HCT116 (cell line): ENCODE measurements around the gene TIMP1. TPM values are rescaled to one million over a fixed set of nuclear protein-coding genes. Genes with fewer than 3 reads are reported as not detected.

Source experiments
- ATAC-seq: fragments of 200-7000 bp; cut with Tn5 transposase; 2 replicates; pipeline ENCODE4 v1.9.1; 2020; ENCODE audit warnings: mild to moderate bottlenecking, moderate library complexity
- BruUV-seq: library from RNA; stranded (reverse); fragments of 400-500 nt; replicated peaks from 2 replicates; lab custom pipeline; 2021; lab: Mats Ljungman, UMichigan
- CTCF ChIA-PET: fragments of 300-600 bp; sonication (Branson Sonifier 250); formaldehyde crosslinking; loops from one replicate; lab custom pipeline; 2021; ENCODE audit warnings: antibody characterized with exemption; lab: Charles Lee
- POLR2A ChIA-PET: fragments of 300-600, 350-600 bp; sonication (Branson Sonifier 250); formaldehyde crosslinking; loops from one replicate; lab custom pipeline; 2021; ENCODE audit warnings: antibody characterized with exemption; lab: Charles Lee
- RAD21 ChIA-PET, 2 experiments: fragments of 300-600 bp; sonication (Branson Sonifier 250); formaldehyde crosslinking; loops; one replicate each; lab custom pipeline; 2023; ENCODE audit warnings: low total read pairs in 2 of 2; ENCODE audit not compliant: uncharacterized antibody in 2 of 2, unreplicated experiment in 2 of 2, low non-redundant PET in 1 of 2; lab: Charles Lee
- DNase-seq: peaks from one replicate; pipeline ENCODE4 v3.0.0-alpha.2; 2010; ENCODE audit warnings: low read depth, low spot score
- H2AFZ ChIP-seq: fragments of 200-600 bp; shearing (Covaris generic), sonication (generic); 2 replicates; pipeline ENCODE4 v1.6.1; 2017; ENCODE audit warnings: low read depth, mixed run types, mixed read lengths, antibody characterized with exemption, low read length; ENCODE audit not compliant: poor library complexity, severe bottlenecking
- H3K27ac ChIP-seq: 2 replicates; pipeline ENCODE4 v1.5.1; 2012; ENCODE audit warnings: low read depth, low read length
- H3K27me3 ChIP-seq: fragments of 200-600 bp; sonication (generic); 2 replicates; pipeline ENCODE4 v1.6.1; 2016; ENCODE audit warnings: mixed run types, low read length, mixed read lengths; ENCODE audit not compliant: insufficient read depth
- H3K36me3 ChIP-seq, 2 experiments: fragments of 200-500 bp in 1 of 2; fragments of 200-600 bp in 1 of 2; sonication (Bioruptor generic) in 1 of 2; sonication (generic) in 1 of 2; 2 replicates each; pipeline versions ENCODE4 v1.5.1 to v1.6.1; 2014 to 2016; ENCODE audit warnings: low read length in 2 of 2, inconsistent platforms in 1 of 2, mixed read lengths in 1 of 2, mixed run types in 1 of 2; ENCODE audit not compliant: insufficient read depth in 2 of 2, control insufficient read depth in 1 of 2
- H3K4me1 ChIP-seq, 2 experiments: fragments of 200-600 bp in 1 of 2; sonication (generic) in 1 of 2; 2 replicates each; pipeline versions ENCODE4 v1.5.1 to v1.6.1; 2012 to 2017; ENCODE audit warnings: low read length in 2 of 2, inconsistent platforms in 1 of 2, mild to moderate bottlenecking in 1 of 2, mixed read lengths in 1 of 2, mixed run types in 1 of 2, moderate library complexity in 1 of 2; ENCODE audit not compliant: insufficient read depth in 2 of 2, control insufficient read depth in 1 of 2
- H3K4me2 ChIP-seq: fragments of 200-600 bp; sonication (generic); 2 replicates; pipeline ENCODE4 v1.6.1; 2017; ENCODE audit warnings: mixed run types, low read length, mixed read lengths
- H3K4me3 ChIP-seq, 2 experiments: fragments of 200-600 bp in 1 of 2; sonication (generic) in 1 of 2; replicated peaks in 1 of 2; 2 replicates each; pipeline ENCODE4 v1.5.1; 2011 to 2016; ENCODE audit warnings: low read length in 2 of 2, control low read depth in 1 of 2, low read depth in 1 of 2, mild to moderate bottlenecking in 1 of 2, mixed read lengths in 1 of 2, mixed run types in 1 of 2
- H3K79me2 ChIP-seq: fragments of 200-600 bp; sonication (generic); 2 replicates; pipeline ENCODE4 v1.6.1; 2017; ENCODE audit warnings: mild to moderate bottlenecking, mixed run types, low read length, moderate library complexity, mixed read lengths; ENCODE audit not compliant: insufficient read depth
- H3K9ac ChIP-seq: fragments of 200-600 bp; sonication (generic); 2 replicates; pipeline ENCODE4 v1.6.1; 2016; ENCODE audit warnings: low read length, mixed read lengths
- H3K9me2 ChIP-seq: fragments of 200-600 bp; sonication (generic), shearing (Covaris generic); 2 replicates; pipeline ENCODE4 v1.6.1; 2017; ENCODE audit warnings: mixed run types, mild to moderate bottlenecking, moderate library complexity; ENCODE audit not compliant: insufficient read depth
- H3K9me3 ChIP-seq, 2 experiments: fragments of 200-500 bp in 1 of 2; fragments of 200-600 bp in 1 of 2; sonication (Bioruptor generic) in 1 of 2; sonication (generic) in 1 of 2; 2 replicates each; pipeline ENCODE4 v1.6.1; 2014 to 2017; ENCODE audit warnings: low read length in 2 of 2, mixed read lengths in 2 of 2, inconsistent platforms in 1 of 2, low read depth in 1 of 2, mild to moderate bottlenecking in 1 of 2, mixed run types in 1 of 2, moderate library complexity in 1 of 2; ENCODE audit not compliant: control insufficient read depth in 1 of 2, insufficient read depth in 1 of 2
- H4K20me1 ChIP-seq: fragments of 200-600 bp; sonication (generic), shearing (Covaris generic); 2 replicates; pipeline ENCODE4 v1.6.1; 2017; ENCODE audit warnings: mixed run types, mild to moderate bottlenecking, moderate library complexity; ENCODE audit not compliant: insufficient read depth
- CBX3 ChIP-seq: IDR thresholded peaks from 2 replicates; pipeline ENCODE4 v1.6.1; 2012; ENCODE audit warnings: low read depth
- CEBPB ChIP-seq: IDR thresholded peaks from 2 replicates; pipeline ENCODE4 v1.6.1; 2012; ENCODE audit warnings: low read depth
- EGR1 ChIP-seq: IDR thresholded peaks from 2 replicates; pipeline ENCODE4 v1.6.1; 2012; ENCODE audit warnings: low read depth
- ELF1 ChIP-seq: IDR thresholded peaks from 2 replicates; pipeline ENCODE4 v1.6.1; 2012; ENCODE audit warnings: low read depth, borderline replicate concordance
- FOSL1 ChIP-seq: IDR thresholded peaks from 2 replicates; pipeline ENCODE4 v1.6.1; 2012; ENCODE audit warnings: low read depth
- JUND ChIP-seq: IDR thresholded peaks from 2 replicates; pipeline ENCODE4 v1.6.1; 2012
- POLR2A ChIP-seq: IDR thresholded peaks from 2 replicates; pipeline ENCODE4 v1.7.0; 2011; ENCODE audit warnings: borderline replicate concordance; ENCODE audit not compliant: insufficient read depth, insufficient read length; ENCODE audit errors: extremely low read depth
- POLR2AphosphoS5 ChIP-seq: IDR thresholded peaks from 2 replicates; pipeline ENCODE4 v1.6.1; 2011; ENCODE audit warnings: mild to moderate bottlenecking, low read depth, low read length, moderate library complexity
- SIN3A ChIP-seq: IDR thresholded peaks from 2 replicates; pipeline ENCODE4 v1.6.1; 2012; ENCODE audit warnings: low read depth
- SP1 ChIP-seq: IDR thresholded peaks from 2 replicates; pipeline ENCODE4 v1.6.1; 2012; ENCODE audit warnings: low read depth
- SRF ChIP-seq: IDR thresholded peaks from 2 replicates; pipeline ENCODE4 v1.6.1; 2012; ENCODE audit warnings: low read depth
- TCF7L2 ChIP-seq: IDR thresholded peaks from 2 replicates; pipeline ENCODE4 v1.7.0; 2011; ENCODE audit warnings: borderline replicate concordance, inconsistent platforms; ENCODE audit not compliant: insufficient read depth, insufficient read length; ENCODE audit errors: extremely low read depth
- YY1 ChIP-seq: IDR thresholded peaks from 2 replicates; pipeline ENCODE4 v1.6.1; 2011; ENCODE audit warnings: low read length, low read depth, moderate library complexity, mild to moderate bottlenecking; ENCODE audit not compliant: insufficient replicate concordance; ENCODE audit errors: extremely low read depth
- ZNF274 ChIP-seq: fragments of 200-500 bp; sonication (Bioruptor generic); IDR thresholded peaks from 2 replicates; pipeline ENCODE4 v1.6.1; 2014; ENCODE audit warnings: mild to moderate bottlenecking, low read depth, low read length, inconsistent platforms
- intact Hi-C: fragments of 100-400 bp; cut with micrococcal nuclease; formaldehyde crosslinking; loops from 2 replicates; pipeline ENCODE4 v1.10.0; 2022
- total RNA-seq: library from RNA; stranded (reverse); gene quantifications from one replicate; pipeline ENCODE4 v1.2.1, GENCODE V29; 2021; ENCODE audit not compliant: unreplicated experiment
- TF ChIP-seq, protein P1 (sequence below), 3 experiments: fragments of 200-600 bp in 1 of 3; sonication (generic) in 1 of 3; IDR thresholded peaks in 2 of 3; conservative IDR thresholded peaks in 1 of 3; 2 replicates each; pipeline ENCODE4 v1.5.1; 2012 to 2017; ENCODE audit warnings: low read depth in 2 of 3, low read length in 2 of 3, antibody characterized with exemption in 1 of 3, borderline replicate concordance in 1 of 3, control low read depth in 1 of 3, mild to moderate bottlenecking in 1 of 3, mixed read lengths in 1 of 3, mixed run types in 1 of 3, moderate library complexity in 1 of 3; ENCODE audit not compliant: insufficient read depth in 1 of 3
- TF ChIP-seq, protein P2 (sequence below): IDR thresholded peaks from 2 replicates; pipeline ENCODE4 v1.6.1; 2012
- TF ChIP-seq, protein P3 (sequence below): IDR thresholded peaks from 2 replicates; pipeline ENCODE4 v1.6.1; 2011; ENCODE audit warnings: mild to moderate bottlenecking, low read length, moderate library complexity; ENCODE audit not compliant: insufficient replicate concordance; ENCODE audit errors: extremely low read depth

The TIMP1 gene
- total RNA-seq, 1 experiment from 2014 or later, result 225 TPM

DNA sequence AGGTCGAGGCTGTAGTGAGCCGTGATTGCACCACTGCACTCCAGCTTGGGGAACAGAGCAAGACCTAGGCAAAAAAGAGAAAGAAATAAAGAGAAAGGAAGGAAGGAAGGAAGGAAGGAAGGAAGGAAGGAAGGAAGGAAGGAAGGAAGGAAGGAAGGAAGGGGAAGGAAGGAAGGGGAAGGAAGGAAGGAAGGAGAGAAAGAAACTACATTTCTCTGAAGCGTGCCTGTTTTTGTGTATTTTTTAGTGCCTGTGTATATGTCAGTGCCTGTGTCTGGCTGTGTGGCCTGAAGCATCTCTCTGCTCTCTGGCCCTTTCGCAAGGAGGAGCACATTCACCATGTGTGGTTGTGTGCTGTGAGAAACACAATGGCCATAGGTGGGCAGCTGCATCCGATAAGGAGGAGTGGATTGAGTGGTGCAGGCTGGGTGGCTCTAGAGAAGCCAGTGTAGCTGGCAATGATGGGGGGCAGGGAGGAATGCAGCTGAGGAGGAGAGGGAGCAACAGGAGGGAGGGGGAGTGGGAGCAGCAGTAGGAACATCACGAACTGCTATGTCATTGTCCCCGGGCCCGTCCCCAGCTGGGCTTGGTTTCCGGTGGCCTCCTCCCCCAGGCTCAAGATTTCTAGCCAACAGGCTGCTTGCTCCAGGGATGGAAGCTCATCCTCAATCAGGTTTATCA, 26.0 kb downstream of the TIMP1 start:
- no peak for ATAC-seq
- CTCF ChIA-PET, result no interaction called here

DNA sequence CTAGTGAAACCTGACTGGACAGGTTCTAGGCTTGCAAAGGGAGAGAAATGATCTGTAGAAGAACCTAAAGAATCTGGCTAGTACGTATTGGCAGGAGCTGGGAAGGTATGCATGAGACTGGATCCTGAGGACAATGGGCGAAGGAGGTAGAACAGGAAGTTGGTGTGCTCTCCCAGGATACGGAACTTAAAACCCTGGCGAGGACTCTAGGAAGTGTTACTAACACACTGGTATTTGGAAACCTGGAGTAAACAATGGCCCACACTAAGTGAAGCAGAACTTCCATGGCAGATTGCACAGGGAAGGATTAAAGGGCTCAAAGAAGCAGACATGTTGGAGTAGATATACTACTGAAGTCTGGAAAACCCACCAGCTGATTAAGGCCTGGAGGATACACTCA, 28.3 kb downstream of the TIMP1 start:
- Histone ChIP-seq H3K79me2 (no peaks in the 10 kb centered on the region), H3K9ac (no peak overlapping the region), H3K9me2 (no peaks in the 10 kb centered on the region), H3K4me1 (no peaks in the 10 kb centered on the region; a peak in 1 of 4 replicates), H3K4me2 (no peak overlapping the region), H3K36me3 (no peaks in the 10 kb centered on the region), H4K20me1 (no peaks in the 10 kb centered on the region), H3K9me3 (no peaks in the 10 kb centered on the region), H3K4me3 (no peak overlapping the region), H3K27me3 (no peaks in the 10 kb centered on the region), H3K27ac (no peak overlapping the region), H2AFZ (no peak overlapping the region)
- DNase-seq (no peak), ATAC-seq (no peak)
- POLR2A ChIA-PET, result no interaction called here
- RAD21 ChIA-PET, result no interaction called here
- intact Hi-C loops, result no loop called here
- no TSS peak for BruUV-seq
- CTCF ChIA-PET, result no interaction called here
- TF ChIP-seq, protein P1, sequence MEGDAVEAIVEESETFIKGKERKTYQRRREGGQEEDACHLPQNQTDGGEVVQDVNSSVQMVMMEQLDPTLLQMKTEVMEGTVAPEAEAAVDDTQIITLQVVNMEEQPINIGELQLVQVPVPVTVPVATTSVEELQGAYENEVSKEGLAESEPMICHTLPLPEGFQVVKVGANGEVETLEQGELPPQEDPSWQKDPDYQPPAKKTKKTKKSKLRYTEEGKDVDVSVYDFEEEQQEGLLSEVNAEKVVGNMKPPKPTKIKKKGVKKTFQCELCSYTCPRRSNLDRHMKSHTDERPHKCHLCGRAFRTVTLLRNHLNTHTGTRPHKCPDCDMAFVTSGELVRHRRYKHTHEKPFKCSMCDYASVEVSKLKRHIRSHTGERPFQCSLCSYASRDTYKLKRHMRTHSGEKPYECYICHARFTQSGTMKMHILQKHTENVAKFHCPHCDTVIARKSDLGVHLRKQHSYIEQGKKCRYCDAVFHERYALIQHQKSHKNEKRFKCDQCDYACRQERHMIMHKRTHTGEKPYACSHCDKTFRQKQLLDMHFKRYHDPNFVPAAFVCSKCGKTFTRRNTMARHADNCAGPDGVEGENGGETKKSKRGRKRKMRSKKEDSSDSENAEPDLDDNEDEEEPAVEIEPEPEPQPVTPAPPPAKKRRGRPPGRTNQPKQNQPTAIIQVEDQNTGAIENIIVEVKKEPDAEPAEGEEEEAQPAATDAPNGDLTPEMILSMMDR (IDR thresholded peaks at IDR 0.05 in 2 of 3, conservative IDR thresholded peaks at IDR 0.05 in 1 of 3; ENCODE audit: borderline replicate concordance in 1 of 3, insufficient read depth in 1 of 3, low read depth in 2 of 3, low read length in 2 of 3), result no peak
- no peak for TF ChIP-seq CBX3
- TF ChIP-seq ELF1, result no peak
- TF ChIP-seq, protein P2, sequence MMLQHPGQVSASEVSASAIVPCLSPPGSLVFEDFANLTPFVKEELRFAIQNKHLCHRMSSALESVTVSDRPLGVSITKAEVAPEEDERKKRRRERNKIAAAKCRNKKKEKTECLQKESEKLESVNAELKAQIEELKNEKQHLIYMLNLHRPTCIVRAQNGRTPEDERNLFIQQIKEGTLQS, result no peak
- TF ChIP-seq SRF, result no peak
- TF ChIP-seq JUND, result no peak
- no peak for TF ChIP-seq SP1
- TF ChIP-seq, protein P3, sequence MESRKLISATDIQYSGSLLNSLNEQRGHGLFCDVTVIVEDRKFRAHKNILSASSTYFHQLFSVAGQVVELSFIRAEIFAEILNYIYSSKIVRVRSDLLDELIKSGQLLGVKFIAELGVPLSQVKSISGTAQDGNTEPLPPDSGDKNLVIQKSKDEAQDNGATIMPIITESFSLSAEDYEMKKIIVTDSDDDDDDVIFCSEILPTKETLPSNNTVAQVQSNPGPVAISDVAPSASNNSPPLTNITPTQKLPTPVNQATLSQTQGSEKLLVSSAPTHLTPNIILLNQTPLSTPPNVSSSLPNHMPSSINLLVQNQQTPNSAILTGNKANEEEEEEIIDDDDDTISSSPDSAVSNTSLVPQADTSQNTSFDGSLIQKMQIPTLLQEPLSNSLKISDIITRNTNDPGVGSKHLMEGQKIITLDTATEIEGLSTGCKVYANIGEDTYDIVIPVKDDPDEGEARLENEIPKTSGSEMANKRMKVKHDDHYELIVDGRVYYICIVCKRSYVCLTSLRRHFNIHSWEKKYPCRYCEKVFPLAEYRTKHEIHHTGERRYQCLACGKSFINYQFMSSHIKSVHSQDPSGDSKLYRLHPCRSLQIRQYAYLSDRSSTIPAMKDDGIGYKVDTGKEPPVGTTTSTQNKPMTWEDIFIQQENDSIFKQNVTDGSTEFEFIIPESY, result no peak
- TF ChIP-seq POLR2A, result no peak
- no peak for TF ChIP-seq TCF7L2
- TF ChIP-seq POLR2AphosphoS5, result no peak
- no peak for TF ChIP-seq SIN3A
- TF ChIP-seq ZNF274, result no peak
- TF ChIP-seq FOSL1, result no peak

More for the DNA sequence above, 26.0 kb downstream of the TIMP1 start:
- no peaks in the 10 kb centered on the region for H3K27me3 ChIP-seq
- no peaks in the 10 kb centered on the region for H3K4me1 ChIP-seq
- intact Hi-C loops, result no loop called here
- POLR2A ChIA-PET, result no interaction called here
- no peak overlapping the region for H3K9ac ChIP-seq
- RAD21 ChIA-PET, result no interaction called here
- BruUV-seq, result no TSS peak
- DNase-seq, result no peak
- H3K36me3 ChIP-seq, result no peaks in the 10 kb centered on the region
- no peaks in the 10 kb centered on the region for H4K20me1 ChIP-seq
- no peaks in the 10 kb centered on the region for H3K79me2 ChIP-seq
- H3K4me2 ChIP-seq, result no peak overlapping the region
- H3K9me3 ChIP-seq, result no peaks in the 10 kb centered on the region
- H3K27ac ChIP-seq, result no peak overlapping the region
- TF ChIP-seq CBX3 (no peak), YY1 (no peak), CEBPB (no peak), POLR2AphosphoS5 (no peak), EGR1 (no peak), TCF7L2 (no peak)
- TF ChIP-seq, all 23 proteins: peak for 0
- no peak overlapping the region for H2AFZ ChIP-seq
- no peaks in the 10 kb centered on the region for H3K9me2 ChIP-seq
- H3K4me3 ChIP-seq, result no peak overlapping the region
